ENCODE data around the gene FAF1.
A peak's percentile ranks its signal among the peaks of the same experiment; 100 is the strongest.

Gene FAF1

DNA sequence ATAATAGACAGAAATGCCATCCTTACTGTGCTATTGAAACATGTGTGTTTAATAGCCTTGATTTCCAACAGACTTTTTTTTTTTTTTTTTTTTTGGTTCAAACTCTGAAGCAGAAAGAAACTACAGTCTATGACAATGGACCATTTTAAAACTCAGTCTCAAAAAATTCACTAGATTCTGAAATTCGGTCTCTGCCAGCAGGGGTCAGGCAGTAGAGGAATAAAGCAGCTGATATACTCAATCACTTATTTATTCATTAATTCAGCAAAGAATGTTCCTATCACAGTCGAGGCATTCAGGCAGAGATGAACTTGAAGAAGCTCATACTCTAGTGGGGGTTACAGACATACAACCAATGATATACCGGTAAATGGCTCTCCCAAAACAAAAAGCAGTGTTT is 275.9 kb downstream of the FAF1 start:
- no peak for DNase-seq

DNA sequence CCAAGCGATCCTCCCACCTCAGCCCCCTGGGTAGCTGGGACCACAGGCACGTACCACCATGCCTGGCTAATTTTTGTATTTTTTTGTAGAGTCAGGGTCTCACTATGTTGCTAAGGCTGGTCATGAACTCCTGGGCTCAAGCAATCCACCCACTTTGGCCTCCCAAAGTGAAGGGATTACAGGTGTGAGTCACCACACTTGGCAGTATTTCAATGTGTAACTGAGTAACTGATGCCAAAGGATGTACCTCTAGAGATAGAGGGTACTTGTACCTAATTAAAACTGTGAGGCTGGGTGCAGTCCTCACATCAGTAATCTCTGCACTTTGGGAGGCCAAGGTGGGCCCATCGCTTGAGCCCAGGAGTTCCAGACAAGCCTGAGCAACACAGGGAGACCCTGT is 278.1 kb downstream of the FAF1 start:
- no peak for DNase-seq

DNA sequence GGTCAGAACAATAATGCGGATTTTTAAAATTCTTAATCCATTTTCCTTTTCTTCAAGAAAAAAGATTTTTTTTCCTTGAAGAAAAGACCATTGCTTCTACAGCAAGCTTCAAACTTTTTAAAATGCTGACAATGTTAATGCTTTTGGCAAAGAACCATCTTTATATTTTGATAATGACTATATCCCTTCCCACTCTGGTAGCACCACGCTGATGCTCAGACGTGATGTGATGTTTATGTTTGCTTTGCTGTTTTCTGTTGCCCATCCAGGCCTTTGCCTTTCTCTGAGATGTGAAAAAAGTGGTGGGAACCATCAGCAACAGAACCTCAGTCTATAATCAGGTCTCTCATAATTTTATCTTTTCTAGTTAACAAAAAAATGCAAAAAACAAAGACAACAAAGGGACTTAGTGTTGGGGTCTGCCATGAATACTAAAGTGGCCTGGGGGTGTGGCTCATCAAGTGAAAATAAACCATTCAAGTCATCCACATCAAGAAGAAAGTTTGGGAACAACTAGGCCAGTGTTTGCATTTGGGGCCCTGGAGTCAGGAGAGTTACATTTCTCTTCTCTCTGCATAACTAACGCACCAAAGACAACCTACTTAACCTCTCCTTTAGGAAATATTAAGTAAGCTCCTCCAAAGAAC is 292.2 kb downstream of the FAF1 start:
- DNase-seq: no peak

DNA sequence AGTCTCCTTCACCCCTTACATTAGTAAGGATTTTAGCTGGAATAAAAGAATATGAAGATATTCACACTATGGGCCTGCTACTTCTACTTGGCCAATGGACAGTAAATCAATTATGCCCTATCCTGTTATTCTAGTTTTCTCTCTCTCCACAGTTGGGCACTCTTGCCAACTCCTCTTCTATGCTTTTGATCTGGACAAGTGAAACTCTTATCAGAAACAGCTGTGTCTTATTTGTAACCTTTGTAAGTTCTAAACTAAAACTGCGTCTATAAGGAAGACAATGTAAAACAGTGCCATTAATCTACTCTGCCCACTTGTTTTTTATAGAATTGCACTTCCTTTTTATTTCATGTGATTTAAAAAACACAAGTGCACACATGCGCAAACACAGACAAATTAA is 292.8 kb downstream of the FAF1 start:
- no peak for DNase-seq

DNA sequence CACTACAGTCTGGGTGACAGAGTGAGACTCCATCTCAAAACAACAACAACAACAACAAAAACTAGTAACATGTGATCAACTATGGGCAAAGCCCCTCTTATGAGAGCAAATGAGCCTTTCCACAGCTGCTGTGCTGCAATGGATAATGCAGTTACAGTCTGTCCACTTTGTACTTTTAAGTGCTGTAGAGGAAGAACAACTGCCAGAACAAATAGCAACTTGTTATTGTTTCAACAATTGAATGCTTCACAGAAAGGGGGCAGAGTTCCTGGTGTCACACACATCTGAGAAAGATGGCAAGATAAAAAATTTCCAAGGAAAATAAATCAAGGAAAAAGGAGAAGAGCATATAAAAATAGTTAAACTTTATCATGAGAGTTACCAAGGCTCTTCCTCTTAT is 293.2 kb downstream of the FAF1 start:
- peak; percentile 21 for DNase-seq

DNA sequence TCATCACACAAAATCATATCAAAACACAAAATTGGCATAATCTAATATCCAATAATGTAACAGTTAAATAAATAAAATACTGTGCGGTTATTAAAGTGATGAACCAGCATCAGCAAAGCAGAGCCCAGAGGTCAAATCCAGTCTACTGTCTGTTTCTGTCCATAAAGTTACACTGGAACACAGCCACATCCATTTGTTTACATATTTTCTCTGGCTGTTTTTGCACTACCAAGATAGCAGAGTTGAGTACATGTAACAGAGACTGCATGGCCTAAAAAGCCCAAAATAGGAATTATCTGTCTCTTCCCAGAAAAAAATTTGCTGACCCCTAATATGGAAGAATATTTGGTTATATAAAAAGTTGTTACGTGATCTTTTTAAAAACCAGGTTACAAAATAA is 294.7 kb downstream of the FAF1 start:
- no peak for DNase-seq

DNA sequence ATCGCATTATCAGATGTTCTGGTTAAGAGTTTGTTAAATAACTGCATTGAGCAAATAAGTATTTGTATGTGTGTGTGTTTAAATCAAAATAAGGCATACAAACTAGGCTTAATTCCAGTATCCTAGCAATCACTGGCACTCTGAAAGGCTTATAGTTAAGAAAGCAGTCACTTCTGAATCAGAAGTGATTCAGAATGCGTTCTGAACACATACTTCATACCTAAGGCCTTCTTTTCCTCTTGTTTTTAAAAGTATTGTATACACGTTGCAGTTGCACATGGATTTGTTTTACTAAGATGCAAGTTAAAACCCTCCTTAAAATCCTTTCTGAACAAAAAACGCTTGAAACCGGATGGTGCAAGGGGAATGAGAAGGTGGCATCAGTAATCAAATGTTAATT is 298.4 kb downstream of the FAF1 start:
- DNase-seq: no peak

DNA sequence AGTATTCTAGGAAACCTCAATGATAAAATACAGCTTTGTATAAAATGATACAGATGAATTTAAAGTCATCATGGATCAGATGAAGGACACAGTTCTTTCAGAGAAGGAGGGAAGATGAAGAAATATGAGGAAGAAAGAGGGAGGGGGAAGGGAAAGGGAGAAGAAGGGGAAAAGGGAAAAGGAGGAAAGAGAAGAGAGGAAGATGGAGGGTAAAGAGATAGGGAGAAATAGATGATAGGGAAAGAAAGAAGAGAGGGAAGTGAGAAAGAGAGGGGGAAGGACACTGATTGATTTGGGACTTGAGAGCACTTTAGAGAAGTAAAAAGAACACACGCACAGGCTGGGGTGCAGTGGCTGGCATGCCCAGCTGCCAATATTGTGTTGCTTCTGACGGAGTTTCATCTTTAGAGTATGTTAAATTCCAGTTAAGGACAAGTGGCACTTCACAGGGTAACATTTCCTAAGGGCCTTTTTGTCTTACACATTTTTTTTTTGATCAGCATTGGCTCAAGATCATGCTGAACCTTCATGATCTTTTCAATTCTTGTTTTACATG is 300.9 kb downstream of the FAF1 start:
- peak; percentile 56 for DNase-seq

DNA sequence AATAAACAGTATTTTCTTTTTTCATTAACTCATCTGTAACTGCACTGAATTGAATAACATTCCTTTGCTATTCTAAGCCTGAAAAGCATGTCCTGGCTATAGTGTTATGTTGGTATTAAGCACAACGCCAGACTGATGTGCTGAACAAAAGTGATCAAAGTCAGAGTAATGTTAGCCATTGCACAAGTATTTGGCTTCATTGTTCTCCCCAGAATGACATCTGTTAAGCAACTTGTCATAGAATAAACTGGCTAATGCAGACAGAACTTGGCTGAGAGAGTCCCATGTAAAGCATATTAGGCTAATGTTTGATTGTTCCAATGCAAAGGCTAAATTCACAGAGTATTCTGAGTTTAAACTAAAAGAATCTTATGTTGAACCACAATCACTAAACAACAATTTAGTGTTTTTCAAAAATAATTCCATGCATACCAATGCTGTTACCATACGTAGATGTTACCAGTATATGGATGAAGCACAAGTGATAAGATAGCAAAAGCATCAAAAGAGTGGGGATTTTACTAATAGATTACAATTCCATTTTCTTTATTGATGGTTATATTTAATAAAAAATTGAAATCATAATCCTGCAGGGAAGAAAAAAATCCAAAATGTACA is 301.5 kb downstream of the FAF1 start:
- no peak for DNase-seq

DNA sequence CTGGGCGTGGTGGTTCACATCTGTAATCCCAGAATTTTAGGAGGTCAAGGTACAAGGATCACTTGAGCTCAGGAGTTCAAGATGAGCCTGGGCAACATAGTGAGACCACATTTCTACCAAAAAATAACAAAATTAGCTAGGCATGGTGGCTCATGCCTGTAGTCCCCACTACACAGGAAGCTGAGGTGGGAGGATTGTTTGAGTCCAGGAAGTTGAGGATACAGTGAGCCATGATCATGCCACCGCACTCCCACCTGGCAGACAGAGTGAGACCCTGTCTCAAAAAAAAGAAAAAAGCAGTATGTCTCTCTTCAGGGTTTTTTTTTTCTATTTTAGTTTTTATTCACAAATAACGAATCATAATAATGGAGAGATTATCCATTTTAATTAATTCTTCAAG is 303.1 kb downstream of the FAF1 start:
- DNase-seq: no peak

DNA sequence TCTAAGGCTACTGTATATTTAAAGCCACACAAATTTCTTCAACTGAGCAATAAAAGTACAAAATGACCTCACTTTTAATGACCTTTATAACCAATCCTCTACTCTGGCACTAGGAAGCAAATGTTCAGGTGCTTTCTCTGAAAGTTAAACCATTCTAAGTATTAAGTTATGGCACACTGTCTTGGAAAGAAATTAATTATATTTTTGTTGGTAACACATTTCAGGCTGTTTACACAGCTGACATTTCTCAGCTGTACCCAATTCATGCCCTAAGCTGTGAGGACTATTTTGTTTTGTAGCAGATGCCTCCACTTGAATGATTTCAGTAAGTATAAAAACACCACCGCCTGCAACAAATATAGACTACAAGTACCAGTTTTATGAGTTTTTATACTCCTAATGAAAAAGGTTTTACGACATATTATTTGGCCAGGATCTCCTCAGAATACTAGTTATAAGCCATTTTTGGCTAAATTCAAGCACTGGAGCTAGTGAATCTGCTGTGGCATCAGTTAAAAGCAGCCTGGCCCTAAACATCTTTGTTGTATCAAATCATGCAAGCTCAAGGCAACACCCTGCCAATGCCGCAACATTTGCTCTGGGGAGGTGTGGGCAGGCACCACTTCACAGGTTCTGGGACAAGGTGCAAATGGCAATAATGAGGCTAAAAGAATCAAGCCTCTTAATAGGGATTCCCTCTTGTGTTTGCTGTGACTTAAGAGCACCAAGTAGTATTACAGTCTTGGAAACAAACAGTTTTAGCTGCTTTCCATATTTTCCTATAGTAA is 308.4 kb downstream of the FAF1 start:
- no peak for DNase-seq

DNA sequence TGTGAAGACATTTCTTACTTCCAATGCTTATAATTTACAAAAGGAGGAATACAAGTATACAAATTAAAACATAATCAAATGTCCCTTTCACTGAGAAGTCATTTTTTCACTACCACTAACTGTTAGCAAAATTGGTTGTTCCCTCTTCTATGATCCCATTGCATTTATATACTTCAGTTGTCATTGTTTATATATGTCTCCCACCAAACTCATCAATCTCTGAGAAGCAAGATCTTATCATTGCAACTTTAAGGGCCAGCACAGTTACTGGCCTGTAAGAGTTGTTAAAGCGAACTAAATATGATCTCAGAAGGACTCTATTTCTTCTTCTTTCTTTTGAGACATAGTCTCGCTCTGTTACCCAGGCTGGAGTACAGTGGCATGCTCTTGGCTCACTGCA is 313.5 kb downstream of the FAF1 start:
- DNase-seq: no peak

DNA sequence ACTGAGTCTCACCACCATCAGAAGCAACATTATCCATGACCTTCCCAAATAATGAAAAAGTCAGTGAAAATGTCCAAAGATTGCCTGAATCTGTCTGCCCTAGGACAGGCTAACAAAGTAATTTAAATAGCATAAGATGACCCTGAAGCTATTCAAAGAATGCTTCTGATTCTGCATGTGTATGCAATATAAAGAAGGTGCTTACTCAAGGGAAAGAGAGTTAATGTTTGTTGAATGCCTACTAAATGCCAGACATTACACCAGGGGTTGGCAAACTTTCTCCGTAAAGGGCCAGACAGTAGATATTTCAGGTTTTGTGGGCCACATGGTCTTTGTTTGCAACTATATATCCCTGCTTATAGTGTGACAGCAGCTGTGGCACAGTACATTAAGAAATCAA is 314.9 kb downstream of the FAF1 start:
- no peak for DNase-seq

DNA sequence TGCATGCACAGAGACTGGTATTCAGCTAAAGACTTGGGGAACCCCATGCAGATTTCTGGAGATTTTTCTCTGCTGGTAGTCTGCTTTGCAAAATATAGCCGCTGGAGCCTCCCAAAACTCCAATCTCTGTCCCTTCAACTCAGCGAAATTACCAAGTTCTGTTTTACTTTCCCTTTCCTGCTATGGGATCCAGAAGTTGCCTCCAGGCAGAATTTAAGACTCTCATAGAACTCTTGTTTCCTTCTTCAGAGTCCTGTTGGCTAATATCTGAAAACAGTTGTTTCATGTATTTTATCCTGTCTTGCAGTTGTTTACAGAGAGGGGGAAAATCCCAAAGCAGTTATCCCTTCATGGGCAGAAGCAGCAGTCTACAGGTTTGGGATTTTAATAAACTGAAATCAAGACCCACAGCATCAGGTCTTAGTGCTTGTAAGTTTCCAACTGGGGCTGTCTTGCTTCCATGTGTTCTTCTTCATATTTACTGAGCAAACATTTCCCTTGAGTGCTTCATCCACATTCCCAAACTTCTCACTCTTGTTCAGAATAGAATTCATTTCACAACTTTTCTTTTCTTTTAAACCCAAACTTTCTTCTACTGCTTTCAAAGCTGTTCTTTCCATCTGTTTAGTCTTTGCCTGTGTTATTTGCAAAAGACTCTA is 315.5 kb downstream of the FAF1 start:
- no peak for DNase-seq

DNA sequence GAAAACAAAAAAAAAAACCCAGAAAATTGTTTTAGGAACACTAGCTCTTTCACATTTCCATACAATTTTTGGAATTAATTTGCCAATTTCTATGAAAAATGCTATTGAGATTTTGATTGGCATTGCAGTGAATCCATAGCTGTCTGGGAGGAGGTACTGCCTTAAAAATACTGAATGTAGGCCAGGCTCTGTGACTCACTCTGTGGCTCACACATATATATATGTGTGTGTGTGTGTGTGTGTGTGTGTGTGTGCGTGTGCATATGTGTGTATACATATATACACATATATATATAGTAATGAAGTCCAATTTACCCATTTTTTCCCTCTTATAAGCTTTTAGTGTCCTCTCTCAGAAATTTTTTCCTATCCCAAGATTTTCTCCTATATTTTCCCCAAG is 322.6 kb downstream of the FAF1 start:
- DNase-seq: no peak

DNA sequence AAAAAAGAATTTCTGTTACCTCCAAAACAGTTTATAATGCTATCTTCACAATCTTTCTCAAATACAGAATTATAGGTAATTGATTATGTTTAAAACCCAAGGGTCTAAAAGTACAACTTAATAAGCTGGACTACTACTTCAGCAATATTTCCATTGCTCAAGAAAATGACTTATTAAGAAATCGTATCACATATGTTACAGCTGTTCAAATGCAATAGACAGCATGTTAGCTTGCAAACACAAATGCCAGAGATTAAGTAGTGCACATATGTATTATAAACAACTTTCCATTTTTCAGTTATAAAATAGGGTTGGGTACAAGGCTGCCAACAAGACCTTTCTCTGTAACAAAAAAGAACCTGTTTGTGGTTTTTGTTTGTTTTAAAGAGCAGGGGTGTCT is 325.8 kb downstream of the FAF1 start:
- DNase-seq: no peak

DNA sequence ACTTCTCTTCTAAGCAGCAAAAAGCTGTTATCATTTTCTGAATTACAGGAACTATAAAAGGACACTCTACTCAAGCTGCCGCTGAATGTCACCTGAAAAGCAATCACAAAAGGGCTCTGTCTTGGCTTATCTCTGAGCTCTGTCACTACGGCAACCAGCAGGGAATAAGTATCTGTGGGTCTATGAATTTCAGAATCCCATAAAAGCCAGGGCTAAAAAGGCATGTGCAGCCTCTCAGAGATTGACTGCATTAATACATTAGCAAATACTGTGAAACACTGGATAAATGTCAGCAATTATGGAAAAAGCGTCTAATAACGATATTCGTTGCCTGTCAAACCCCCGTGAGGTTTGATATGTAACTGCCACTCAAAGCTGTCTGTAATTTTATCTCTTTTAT is 326.6 kb downstream of the FAF1 start:
- no peak for DNase-seq

DNA sequence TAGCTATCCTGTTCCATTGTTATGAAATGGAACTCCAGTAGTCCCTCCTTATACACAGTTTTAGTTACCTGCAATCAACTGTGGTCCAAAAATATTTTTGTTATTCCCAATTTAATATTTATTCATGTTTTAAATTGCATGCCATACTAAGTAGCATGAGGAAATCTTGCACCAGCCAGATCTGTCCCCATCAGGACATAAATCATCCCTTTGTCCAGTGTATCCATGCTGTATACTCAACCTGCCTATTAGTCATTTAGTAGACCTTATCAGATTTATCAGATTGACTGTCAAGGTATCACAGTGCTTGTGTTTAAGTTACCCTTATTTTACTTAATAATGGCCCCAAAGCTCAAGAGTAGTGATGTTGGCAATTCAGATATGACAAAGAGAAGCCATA is 328.9 kb downstream of the FAF1 start:
- DNase-seq: no peak

DNA sequence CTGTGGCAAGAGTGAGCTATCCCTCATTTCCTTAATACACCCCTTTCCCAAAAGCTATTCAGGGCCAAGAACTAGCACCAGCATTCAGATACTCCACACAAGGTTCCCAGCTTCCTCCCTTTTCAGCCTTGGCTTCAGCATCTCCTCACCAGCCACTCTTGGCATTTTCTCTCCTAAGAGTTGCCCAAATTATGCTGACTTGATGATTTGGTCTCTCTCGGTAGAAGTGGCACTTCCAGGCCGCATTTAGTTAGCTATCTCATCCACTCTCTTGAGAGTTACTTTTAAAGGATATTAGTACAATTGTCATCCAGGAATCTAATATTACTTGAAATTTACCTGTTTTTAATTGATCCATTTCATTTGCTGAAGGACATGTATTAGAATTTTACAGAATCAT is 337.8 kb downstream of the FAF1 start:
- no peak for DNase-seq

DNA sequence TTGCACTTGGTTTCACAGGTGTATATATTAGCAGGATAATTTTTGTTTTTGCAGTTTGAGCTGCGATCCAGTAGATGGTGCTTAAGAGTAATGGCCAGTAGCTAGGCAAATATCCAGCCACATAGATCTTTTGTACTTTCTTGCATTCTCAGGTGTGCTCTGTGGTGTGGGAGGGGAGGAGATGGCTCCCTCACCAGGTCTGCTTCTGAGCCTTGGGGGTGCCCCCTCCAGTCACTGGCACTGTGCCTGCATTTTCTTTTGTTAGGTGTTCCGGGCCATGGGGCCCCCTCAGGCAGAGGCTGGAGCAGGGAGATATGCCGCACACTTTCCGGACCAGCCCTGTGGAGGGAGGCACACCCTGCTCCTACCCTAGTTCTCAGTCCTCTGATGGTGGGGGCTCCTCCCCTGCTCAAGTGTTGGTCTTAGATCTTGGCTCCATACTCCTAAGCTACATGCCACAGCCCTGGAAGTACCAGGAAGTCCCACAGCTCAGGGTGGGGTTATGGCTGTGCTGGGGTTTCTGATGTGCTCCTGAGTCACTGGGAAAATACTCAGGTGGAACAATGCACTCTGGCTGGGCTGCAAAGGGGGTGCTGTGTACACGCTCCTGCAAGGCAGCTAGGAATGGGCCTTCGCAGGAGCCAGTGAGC is 339.3 kb downstream of the FAF1 start:
- DNase-seq: peak; percentile 23

DNA sequence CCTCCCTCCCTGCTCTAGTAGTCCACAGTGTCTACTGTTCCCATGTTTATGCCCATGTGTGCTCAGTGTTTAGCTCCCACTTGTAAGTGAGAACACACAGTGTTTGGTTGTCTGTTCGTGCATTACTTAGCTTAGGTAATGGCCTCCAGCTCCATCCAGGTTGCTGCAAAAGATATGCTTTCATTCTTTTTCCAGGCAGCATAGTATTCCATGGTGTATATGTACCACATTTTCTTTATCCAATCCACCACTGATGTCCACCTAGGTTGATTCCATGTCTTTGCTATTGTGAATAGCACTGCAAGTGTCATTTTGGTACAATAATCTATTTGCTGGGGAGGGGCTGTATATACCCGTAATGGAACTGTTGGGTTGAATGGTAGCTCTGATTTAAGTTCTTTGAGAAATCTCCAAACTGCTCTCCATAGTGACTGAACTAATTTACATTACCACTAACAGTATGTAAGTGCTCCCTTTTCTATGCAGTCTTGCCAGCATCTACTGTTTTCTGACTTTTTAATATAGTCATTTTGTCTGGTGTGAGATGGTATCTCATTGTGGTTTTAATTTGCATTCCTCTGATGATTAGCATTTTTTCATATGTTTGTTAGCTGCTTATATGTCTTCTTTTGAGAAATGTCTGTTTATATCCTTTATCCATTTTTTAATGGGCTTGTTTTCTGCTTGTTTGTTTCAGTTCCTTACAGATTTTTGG is 344.9 kb downstream of the FAF1 start:
- no peak for DNase-seq

DNA sequence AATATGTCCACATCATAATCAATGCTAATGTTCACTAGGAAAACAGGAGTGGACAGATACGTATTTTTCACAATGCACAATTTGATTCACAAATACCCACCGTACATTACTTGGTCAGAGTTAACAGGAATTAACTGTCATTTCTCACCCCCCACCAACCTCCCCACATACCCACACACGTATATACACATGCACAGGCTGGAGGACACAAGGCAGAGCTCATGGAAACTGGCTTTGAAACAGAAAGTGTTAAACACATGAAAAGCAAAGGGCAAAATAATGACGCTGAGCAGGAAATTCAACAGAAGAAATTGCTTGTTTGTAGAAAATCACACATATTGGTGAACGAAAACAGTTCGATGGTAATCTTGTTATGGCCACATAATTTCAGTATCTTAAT is 348.4 kb downstream of the FAF1 start:
- DNase-seq: no peak

Data from NCI-H510A treated with DMSO at 0.1 percent for 48 hours (cell line).